ENCODE results near the gene KIRREL2. TPM values are rescaled to one million over a fixed set of nuclear protein-coding genes. Genes with fewer than 3 reads are reported as not detected.

Gene KIRREL2
- total RNA-seq, 1 donor from 2014 or later = 0.22 TPM

- Mint-ChIP-seq H3K36me3 (ENCODE audit: low read depth) (peaks cover 6% of the 10 kb centered on the region), H3K27ac (ENCODE audit: unreplicated experiment) (no peak overlapping the region), H3K27me3 (ENCODE audit: low read depth) (peaks cover 59% of the 10 kb centered on the region), H3K4me1 (ENCODE audit: low read depth) (peaks cover 10% of the 10 kb centered on the region), H3K9me3 (ENCODE audit: low read depth) (peaks cover 5% of the 10 kb centered on the region), H3K4me3 (ENCODE audit: unreplicated experiment) (peak overlapping the region; percentile 10)
- TF ChIP-seq CTCF (IDR thresholded peaks at IDR 0.05) = no peak
- DNase-seq (ENCODE audit: low spot score) = no peak
These were observed 11.3 kb upstream of the KIRREL2 start for GRCh38 chr19:35845215-35846037.

GRCh38 chr19:35846038-35846668, 10.6 kb upstream of the KIRREL2 start:
- peaks cover 66% of the 10 kb centered on the region for H3K27me3 Mint-ChIP-seq (ENCODE audit: low read depth)
- TF ChIP-seq CTCF (IDR thresholded peaks at IDR 0.05) = no peak
- DNase-seq (ENCODE audit: low spot score) = no peak
- H3K9me3 Mint-ChIP-seq (ENCODE audit: low read depth) = peaks cover 5% of the 10 kb centered on the region
- H3K27ac Mint-ChIP-seq (ENCODE audit: unreplicated experiment) = no peak overlapping the region
- peaks cover 10% of the 10 kb centered on the region for H3K4me1 Mint-ChIP-seq (ENCODE audit: low read depth)
- H3K36me3 Mint-ChIP-seq (ENCODE audit: low read depth) = peaks cover 6% of the 10 kb centered on the region
- H3K4me3 Mint-ChIP-seq (ENCODE audit: unreplicated experiment) = no peak overlapping the region

GRCh38 chr19:35847911-35848310, 8.8 kb upstream of the KIRREL2 start:
- no peak for TF ChIP-seq CTCF (IDR thresholded peaks at IDR 0.05)

GRCh38 chr19:35848486-35848885, 8.2 kb upstream of the KIRREL2 start:
- H3K27ac Mint-ChIP-seq (ENCODE audit: unreplicated experiment) = no peak overlapping the region
- no peak overlapping the region for H3K4me3 Mint-ChIP-seq (ENCODE audit: unreplicated experiment)
- H3K27me3 Mint-ChIP-seq (ENCODE audit: low read depth) = peaks cover 73% of the 10 kb centered on the region
- no peak for TF ChIP-seq CTCF (IDR thresholded peaks at IDR 0.05)
- H3K36me3 Mint-ChIP-seq (ENCODE audit: low read depth) = peaks cover 4% of the 10 kb centered on the region
- H3K9me3 Mint-ChIP-seq (ENCODE audit: low read depth) = no peaks in the 10 kb centered on the region
- DNase-seq (ENCODE audit: low spot score) = no peak
- H3K4me1 Mint-ChIP-seq (ENCODE audit: low read depth) = peaks cover 10% of the 10 kb centered on the region

More at GRCh38 chr19:35847911-35848310, 8.8 kb upstream of the KIRREL2 start:
- peaks cover 4% of the 10 kb centered on the region for H3K36me3 Mint-ChIP-seq (ENCODE audit: low read depth)
- H3K4me3 Mint-ChIP-seq (ENCODE audit: unreplicated experiment) = no peak overlapping the region
- DNase-seq (ENCODE audit: low spot score) = no peak
- no peak overlapping the region for H3K27ac Mint-ChIP-seq (ENCODE audit: unreplicated experiment)
- peaks cover 10% of the 10 kb centered on the region for H3K4me1 Mint-ChIP-seq (ENCODE audit: low read depth)
- peaks cover 73% of the 10 kb centered on the region for H3K27me3 Mint-ChIP-seq (ENCODE audit: low read depth)
- peaks cover under 1% of the 10 kb centered on the region for H3K9me3 Mint-ChIP-seq (ENCODE audit: low read depth)

- Mint-ChIP-seq H3K4me3 (ENCODE audit: unreplicated experiment) (no peak overlapping the region), H3K4me1 (ENCODE audit: low read depth) (peaks cover 10% of the 10 kb centered on the region), H3K27ac (ENCODE audit: unreplicated experiment) (no peak overlapping the region), H3K27me3 (ENCODE audit: low read depth) (peaks cover 69% of the 10 kb centered on the region), H3K9me3 (ENCODE audit: low read depth) (no peaks in the 10 kb centered on the region), H3K36me3 (ENCODE audit: low read depth) (peaks cover 4% of the 10 kb centered on the region)
- no peak for TF ChIP-seq CTCF (IDR thresholded peaks at IDR 0.05)
- DNase-seq (ENCODE audit: low spot score) = no peak
These were observed 7.7 kb upstream of the KIRREL2 start for GRCh38 chr19:35848919-35849505.
